GM12878 (cell line): Measurements from ENCODE around the gene FOXO3.

Experiments
- CHD2 ChIP-seq: IDR thresholded peaks from 2 replicates; pipeline ENCODE4 v1.6.1; 2011; ENCODE audit warnings: low read depth, low read length, improper control_type of control experiment, borderline replicate concordance
- E2F4 ChIP-seq: IDR thresholded peaks from 2 replicates; pipeline ENCODE4 v1.6.1; 2012; ENCODE audit warnings: low read depth, low read length, improper control_type of control experiment
- EP300 ChIP-seq, 2 experiments: fragments of 150-350 bp in 1 of 2; IDR thresholded peaks; 2 replicates each; pipeline ENCODE4 v1.6.1; 2011 to 2012; ENCODE audit warnings: low read depth in 2 of 2, low read length in 2 of 2, borderline replicate concordance in 1 of 2, improper control_type of control experiment in 1 of 2, inconsistent platforms in 1 of 2; ENCODE audit not compliant: control insufficient read depth in 1 of 2
- NR2C1 ChIP-seq: fragments of 450-650 bp; IDR thresholded peaks from 2 replicates; pipeline ENCODE4 v1.6.1; 2017; ENCODE audit warnings: antibody characterized with exemption, mild to moderate bottlenecking, moderate library complexity
- POLR2A ChIP-seq: IDR thresholded peaks from 2 replicates; pipeline ENCODE4 v1.6.1; 2011; ENCODE audit warnings: low read depth, mild to moderate bottlenecking, low read length
- RFX5 ChIP-seq: IDR thresholded peaks from 2 replicates; pipeline ENCODE4 v1.6.1; 2011; ENCODE audit warnings: low read depth, low read length, improper control_type of control experiment
- ZBTB33 ChIP-seq: fragments of 450-650 bp; IDR thresholded peaks from 2 replicates; pipeline ENCODE4 v1.6.1; 2017; ENCODE audit warnings: mild to moderate bottlenecking
- TF ChIP-seq, protein P1 (sequence below), 3 experiments: IDR thresholded peaks in 2 of 3; conservative IDR thresholded peaks in 1 of 3; 2 replicates each; pipeline ENCODE4 v1.5.1; 2011; ENCODE audit warnings: low read depth in 3 of 3, low read length in 3 of 3, mild to moderate bottlenecking in 3 of 3, control low read depth in 2 of 3, moderate library complexity in 2 of 3, inconsistent platforms in 1 of 3, mixed read lengths in 1 of 3; ENCODE audit not compliant: control insufficient read depth in 2 of 3, insufficient read depth in 1 of 3; ENCODE audit errors: extremely low read depth in 1 of 3
- TF ChIP-seq, protein P2 (sequence below): IDR thresholded peaks from 2 replicates; pipeline ENCODE4 v1.6.1; 2011; ENCODE audit warnings: mild to moderate bottlenecking, low read depth, low read length, moderate library complexity; ENCODE audit not compliant: insufficient replicate concordance

DNA sequence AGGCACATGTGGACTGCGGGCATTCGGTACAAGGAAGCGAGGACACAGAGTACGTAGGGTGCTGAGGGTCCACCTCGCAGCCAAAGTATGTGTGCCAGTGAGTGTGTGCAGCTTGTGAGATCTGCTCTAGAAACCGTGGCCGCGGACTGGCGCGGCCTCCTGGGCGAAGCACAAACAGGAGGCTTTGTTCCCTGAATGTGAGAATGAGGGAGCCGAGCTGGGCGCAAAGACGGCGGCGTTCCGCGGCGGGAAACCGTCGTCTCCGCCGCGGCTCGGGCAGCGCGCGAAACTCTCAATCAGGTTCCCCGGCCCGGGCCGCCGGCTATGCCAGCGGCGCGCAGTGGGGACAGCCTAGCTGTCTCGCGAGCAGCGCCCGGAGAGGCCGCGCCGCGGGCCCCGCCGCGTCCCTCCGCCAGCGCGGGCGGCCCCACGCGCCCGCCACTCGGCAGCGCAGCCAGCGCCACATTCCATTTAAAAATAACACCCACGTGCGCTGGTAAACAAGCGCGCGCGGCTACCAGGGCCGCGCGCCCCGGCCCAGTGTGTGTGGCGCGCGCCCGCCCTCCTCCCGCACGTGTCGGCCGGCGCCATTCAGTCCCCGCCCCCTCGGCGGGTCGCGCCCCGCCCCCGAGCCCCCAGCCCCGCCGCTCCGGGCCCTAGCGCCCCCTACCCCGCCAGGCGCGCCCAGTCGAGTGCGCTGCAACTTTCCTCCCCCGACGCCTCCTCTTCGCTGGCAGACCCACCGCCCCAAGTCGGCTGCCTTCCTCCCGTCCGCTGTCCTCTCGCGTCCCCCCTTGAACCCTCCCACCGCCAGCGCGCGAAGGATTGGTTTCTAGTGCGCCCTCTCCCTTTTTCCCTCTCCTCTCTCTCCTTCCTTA is 3.0 kb upstream of the FOXO3 start:
- TF ChIP-seq, protein P1, sequence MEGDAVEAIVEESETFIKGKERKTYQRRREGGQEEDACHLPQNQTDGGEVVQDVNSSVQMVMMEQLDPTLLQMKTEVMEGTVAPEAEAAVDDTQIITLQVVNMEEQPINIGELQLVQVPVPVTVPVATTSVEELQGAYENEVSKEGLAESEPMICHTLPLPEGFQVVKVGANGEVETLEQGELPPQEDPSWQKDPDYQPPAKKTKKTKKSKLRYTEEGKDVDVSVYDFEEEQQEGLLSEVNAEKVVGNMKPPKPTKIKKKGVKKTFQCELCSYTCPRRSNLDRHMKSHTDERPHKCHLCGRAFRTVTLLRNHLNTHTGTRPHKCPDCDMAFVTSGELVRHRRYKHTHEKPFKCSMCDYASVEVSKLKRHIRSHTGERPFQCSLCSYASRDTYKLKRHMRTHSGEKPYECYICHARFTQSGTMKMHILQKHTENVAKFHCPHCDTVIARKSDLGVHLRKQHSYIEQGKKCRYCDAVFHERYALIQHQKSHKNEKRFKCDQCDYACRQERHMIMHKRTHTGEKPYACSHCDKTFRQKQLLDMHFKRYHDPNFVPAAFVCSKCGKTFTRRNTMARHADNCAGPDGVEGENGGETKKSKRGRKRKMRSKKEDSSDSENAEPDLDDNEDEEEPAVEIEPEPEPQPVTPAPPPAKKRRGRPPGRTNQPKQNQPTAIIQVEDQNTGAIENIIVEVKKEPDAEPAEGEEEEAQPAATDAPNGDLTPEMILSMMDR (IDR thresholded peaks at IDR 0.05 in 2 of 3, conservative IDR thresholded peaks at IDR 0.05 in 1 of 3; ENCODE audit: control insufficient read depth in 2 of 3, extremely low read depth in 1 of 3, insufficient read depth in 1 of 3, low read depth in 3 of 3, low read length in 3 of 3): no peak
- TF ChIP-seq, protein P2, sequence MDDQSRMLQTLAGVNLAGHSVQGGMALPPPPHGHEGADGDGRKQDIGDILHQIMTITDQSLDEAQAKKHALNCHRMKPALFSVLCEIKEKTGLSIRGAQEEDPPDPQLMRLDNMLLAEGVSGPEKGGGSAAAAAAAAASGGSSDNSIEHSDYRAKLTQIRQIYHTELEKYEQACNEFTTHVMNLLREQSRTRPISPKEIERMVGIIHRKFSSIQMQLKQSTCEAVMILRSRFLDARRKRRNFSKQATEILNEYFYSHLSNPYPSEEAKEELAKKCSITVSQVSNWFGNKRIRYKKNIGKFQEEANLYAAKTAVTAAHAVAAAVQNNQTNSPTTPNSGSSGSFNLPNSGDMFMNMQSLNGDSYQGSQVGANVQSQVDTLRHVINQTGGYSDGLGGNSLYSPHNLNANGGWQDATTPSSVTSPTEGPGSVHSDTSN: no peak
- TF ChIP-seq CHD2 (0 out of 2 replicates have a peak, but pooled peaks have one; percentile 10), EP300 (IDR thresholded peaks at IDR 0.05; ENCODE audit: borderline replicate concordance in 1 of 2, control insufficient read depth in 1 of 2, low read depth in 2 of 2, low read length in 2 of 2) (no peak), RFX5 (no peak), E2F4 (peak; percentile 32; the same call in 1 of the 2 replicates), NR2C1 (no peak), POLR2A (no peak), ZBTB33 (no peak)
